HG03575 (cell line): ENCODE results near the gene SLC22A1.
"Not testable (repeated sequence)": the region's sequence is repeated elsewhere in the genome, so short reads cannot be mapped to it uniquely, and the experiment has no call there.

ENCODE experiments used
- ATAC-seq: cut with Tn5 transposase; IDR thresholded peaks from one replicate; pipeline ENCODE4 v1.9.1; 2021; ENCODE audit not compliant: unreplicated experiment, insufficient number of reproducible peaks, low FRiP score; ENCODE audit errors: extremely low read depth

Gene SLC22A1

DNA sequence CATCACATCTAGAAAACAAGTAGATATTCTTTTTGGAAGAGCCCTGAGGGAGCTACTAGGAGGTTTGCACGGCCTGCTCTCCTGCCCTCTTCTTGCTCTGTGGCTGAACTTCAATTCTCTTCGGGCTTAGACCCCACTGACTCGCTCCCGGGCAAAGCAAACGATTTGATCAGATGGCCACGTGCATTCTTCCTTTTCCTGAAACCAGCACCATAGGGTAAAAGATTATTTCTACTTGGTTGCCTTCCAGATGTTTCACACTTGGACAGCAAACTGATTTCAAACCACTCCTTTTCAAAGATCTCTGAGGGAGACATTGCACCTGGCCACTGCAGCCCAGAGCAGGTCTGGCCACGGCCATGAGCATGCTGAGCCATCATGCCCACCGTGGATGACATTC, at the start of gene SLC22A1:
SLC22A1 (plus strand) TSS at position 258 of the 400 bp plus-strand sequence; CDS start at position 379, 121 bp downstream.
- no peak for ATAC-seq

DNA sequence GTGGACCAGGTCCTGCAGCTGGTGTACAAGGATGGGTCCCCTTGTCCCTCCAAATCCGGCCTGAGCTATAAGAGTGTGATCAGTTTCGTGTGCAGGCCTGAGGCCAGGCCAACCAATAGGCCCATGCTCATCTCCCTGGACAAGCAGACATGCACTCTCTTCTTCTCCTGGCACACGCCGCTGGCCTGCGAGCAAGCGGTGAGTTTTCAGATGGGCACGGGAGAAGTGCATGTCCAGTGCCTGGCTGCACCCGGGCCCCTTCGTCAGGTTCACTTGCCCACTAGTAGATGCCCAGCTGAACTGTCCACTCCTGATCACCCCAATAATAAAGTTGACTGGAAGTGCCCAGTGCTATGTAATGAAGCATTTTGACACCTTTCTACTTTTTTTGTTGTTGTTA, 48.3 kb upstream of the SLC22A1 start:
- no peak for ATAC-seq

DNA sequence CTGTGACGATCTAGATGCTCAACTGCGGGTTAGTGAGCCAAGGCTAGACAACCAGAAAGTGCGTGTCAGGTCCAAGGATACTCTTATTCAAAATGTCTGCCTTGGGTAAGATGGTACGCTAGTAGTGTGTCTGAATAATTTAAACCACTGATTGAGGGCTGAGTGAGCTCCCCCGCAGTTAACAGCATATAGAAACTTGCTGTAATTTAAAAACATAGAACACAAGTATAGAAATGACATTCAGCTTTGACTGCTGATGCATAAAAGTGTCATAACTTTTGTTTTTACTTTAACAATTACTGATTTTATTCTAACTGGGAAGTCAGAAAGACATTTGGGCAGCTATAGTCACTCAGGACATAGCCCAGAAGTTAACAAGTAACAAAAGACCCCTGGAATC, 45.6 kb upstream of the SLC22A1 start:
- no peak for ATAC-seq

DNA sequence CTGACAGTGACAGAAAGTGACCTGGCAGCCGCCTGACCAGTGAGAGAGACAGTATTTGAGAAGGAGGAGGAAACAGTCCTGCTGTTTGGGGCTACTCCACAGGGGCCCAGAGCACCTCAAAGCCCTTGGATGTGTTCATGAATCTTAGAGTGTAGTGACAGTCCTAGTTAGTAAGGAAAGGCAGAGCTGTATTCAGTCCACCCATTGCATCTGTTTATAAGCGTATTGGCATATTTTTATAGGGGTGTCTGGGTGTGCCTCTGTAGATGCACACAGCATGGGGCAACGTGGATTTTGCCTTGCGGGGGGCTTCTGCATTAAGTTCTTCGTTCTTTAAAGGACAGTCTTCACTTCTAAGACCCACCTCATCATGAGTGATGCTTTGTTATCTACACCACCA, 44.6 kb upstream of the SLC22A1 start:
- ATAC-seq: no peak

DNA sequence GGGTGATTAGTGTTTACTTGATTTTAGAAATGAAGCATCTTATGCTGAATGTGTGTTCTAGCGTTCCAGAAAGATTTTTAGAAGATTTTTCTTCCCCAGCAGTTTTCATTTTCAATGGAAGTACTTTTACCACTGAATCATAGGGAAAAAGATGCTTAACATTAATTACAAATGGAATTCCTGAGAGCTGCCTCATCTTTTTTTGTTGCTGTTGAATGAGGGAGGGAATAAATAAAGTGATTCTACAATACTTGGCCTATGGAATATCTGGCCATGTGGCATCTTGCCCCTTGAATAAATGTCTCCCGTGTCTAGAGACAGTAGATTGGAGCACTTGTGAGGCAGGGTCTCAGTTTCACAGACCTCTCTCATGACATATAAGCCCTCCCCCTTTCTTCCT, 44.1 kb upstream of the SLC22A1 start:
- no peak for ATAC-seq

DNA sequence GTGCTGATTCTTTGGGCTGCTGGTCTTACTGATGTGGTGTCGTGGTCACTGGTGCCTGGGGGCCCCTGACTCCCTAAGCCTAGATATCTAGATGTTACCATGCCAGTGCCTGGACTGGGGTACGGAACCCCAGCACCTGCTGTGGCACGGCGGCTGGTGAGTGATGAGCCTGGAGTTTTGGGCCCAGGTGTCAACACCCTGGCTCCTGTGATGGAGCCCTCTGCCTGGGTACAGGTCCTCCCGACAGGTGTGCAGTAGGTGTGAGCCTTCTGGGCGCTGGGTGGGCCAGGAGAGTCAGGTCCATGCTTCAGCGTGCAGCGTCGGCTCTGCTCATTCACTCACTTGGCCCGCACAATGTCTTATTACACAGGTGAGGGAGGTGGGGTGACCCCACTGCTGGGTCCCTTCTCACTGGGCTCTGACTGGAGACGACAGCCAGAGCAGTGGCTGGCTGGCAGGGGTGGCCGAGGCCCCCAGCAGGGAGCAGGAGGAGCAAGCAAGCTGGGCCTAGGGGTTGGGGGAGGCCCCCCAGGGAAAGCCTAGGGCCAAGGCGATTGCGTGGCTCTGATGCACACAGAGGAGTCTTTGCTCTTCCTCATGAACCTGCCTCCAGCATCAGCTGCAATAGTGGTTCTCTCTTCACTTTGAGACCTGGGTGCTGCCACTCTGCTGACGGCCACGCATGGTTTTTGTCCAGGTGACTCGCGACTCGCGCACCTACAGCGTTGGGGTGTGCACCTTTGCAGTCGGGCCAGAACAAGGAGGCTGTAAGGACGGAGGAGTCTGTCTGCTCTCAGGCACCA, 42.5 kb upstream of the SLC22A1 start:
- no peak for ATAC-seq

DNA sequence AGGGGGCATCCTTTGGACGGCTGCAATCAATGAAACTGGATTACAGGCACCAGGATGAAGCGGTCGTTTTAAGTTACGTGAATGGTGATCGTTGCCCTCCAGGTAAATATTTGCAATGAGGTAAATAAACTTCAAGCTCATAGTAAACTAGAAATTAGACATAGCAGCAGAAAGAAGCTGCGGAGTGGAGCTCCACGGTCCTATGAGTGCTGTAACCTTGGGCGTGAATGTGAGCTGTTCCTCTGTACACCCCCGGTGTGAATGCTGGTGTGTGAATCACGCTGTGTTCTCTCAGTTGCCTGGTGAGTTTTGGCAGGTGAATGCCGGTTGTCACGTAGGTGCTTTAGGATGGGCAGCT, 42.0 kb upstream of the SLC22A1 start:
- no peak for ATAC-seq

DNA sequence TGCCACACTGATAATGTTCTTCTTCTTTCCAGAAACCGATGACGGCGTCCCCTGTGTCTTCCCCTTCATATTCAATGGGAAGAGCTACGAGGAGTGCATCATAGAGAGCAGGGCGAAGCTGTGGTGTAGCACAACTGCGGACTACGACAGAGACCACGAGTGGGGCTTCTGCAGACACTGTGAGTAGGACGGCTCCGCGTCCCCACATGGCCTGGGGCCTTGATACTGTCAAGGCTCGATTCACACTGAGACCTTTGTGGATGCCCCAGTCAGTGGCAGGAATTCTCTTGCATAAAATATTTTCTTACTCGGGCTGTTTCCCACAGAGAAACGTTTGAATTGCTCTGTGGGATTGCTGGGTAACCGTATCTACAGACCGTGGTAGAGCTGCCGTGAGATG, 41.5 kb upstream of the SLC22A1 start:
- no peak for ATAC-seq

DNA sequence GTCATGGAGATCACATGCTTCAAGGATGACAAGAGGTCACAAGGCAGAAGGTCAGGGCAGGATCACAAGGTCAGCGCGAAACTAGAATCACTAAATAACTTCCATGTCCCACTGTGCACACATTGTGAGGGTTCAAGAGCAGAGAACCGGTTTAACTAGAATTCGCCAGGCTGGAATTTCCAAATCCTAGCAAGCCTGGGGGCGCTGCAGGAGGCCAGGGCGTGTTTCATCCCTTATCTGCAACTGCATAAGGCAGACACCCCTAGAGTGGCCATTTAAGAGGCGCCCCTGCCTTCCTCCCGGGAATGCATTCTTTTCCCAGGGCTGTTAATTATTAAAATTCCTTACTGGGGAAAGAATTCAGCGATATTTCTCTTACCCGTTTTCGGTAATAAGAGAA, 40.2 kb upstream of the SLC22A1 start:
- no peak for ATAC-seq

DNA sequence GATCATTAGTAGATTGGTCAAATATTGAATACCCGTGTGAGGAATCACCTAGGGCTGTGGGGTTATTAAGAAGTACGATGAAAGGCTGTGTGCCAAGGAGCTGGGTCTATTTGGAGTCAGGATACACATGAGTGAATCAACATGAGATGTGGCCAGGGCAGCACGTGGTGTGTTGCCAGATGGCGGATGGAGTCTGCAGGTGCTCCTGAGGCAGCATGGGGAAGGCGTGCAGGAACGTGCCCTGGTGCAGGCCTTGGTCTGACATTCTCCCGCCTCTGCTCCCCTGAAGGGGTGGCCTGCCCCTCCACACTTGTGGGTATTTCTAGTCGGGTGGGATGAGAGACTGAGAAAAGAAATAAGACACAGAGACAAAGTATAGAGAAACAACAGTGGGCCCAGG, 39.0 kb upstream of the SLC22A1 start:
- ATAC-seq: no peak

DNA sequence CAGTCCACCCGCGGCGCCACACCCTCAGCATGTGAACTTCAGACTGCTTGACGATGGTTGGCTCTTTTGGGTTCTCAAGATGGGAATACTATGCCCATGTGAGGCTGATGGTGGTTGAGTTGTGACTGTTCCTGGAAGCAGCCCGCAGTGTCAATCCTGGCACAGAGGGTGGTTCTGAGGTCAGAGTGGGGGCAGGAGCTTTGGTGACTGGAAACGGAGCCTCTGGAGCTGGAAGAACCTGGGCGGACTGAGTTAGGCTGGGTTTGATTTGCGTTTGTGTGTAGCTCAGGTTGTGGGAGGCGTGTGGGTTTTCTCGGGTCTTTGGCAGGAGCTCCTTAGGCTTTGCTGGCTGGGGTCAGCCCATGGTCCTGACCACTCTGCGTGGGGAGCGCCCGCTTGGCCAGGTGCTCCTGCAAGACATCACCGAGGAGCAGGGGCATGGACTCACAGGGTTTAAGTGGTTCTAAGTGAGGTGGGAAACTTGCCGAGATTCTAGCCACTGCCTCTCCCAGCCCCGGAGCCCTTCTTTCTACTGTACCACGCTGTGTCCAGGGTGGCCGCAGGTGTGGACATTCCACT, 37.3 kb upstream of the SLC22A1 start:
- ATAC-seq: no peak

DNA sequence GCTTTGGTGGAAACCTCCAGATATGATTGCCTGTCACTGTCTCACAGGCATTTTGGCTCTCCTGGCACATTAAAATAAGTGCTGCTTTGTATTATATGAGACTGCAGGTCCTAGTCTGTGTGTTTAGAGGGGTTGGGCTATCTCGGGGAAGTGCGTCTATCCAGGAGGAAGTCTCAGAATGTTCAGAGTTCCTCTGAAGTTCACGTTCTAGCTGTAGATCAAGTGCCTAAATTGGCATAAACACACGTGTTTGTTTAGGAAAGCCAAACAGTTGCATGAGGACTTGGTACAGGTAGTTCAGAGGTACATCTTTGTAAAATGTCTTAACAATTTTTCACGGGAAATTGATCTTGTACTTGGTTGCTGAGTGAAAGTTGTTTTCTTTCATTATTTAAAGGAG, 36.4 kb upstream of the SLC22A1 start:
- no peak for ATAC-seq

DNA sequence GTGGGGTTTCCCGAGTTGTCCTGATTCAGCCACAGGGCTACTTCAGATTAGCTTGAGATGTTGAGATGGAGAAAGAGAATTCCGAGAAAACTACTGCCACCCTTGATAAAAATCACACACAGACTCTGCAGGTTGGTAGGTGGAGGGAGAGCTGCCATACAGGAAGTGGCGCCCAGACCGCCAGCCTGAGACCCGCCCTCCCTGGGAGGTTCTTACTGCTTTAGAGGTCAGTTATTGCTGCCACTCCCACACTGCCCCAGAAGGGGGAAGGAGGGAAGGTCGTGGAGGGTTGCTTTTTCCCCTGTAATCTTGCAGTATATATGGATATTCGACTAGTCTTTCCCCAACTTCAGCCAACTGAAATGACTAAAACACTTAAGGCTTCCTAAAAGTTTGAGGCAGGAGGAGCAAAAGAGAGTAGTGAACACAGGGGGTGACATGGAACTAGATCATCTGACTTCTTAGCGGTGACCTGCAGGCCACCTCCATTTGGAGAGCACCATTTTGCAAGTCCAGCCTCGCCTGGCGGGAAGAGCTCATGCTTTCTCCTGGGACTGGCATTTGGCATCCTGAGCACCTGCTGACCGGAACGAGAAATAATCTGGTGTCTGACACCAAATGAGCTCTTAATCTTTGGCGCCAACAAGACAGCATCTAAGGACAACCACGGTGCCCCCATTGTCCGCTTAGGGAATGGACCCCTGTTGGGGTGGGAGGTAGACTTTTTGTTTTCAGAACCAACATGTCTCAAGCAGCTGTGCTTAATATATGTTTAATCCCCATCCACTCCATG, 35.7 kb upstream of the SLC22A1 start:
- no peak for ATAC-seq

DNA sequence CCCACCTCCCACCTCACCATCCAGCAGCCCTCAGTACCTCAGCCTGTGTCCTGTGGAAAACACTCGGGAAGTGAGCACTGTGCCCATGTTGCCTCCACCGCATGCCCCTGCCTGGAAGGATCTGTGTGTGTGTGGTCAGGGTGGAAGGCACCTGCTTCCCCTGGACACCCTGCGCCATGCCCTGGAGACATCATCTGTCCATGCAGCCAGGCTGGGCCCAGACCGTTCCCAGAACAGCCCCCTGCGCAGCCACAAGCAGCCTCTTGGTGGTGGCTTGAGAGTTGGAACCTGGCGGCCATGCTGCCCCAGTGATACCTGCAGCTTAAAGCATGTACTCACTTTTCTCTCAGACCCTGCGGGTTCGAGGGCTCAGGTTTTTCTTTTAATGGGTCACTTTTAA, 34.9 kb upstream of the SLC22A1 start:
- ATAC-seq: no peak

DNA sequence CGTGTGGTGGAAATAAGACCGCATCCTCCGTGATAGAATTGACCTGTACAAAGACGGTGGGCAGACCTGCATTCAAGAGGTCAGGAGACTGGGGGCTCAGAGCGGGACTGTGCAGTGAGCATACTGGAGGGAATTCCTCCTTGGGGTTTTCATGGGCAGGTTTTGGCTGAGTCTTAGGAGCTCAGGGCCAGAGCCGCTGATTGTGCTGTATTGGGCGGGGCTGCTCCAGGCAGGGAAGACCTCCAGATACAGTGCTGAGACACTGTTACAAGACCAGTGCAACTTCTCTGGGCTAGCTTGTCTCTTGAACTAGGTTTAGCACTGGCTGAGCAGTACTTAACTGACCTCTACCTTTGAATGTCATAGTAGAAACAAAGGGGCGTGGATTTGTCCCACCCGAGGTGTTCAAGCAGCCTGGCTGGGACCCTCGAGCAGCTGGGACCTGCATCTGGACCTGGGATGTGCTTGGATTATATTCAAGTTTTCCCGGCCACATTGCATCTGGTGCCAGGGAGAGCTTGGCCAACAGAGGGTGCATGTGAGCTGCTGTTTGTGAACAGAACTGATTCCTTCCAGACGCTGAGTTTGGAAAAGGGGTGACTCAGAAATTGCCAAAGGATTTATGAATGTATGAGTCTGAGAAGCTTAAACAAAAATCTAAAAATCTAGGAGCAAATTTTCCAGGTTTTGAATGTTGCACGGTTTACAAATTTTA, 33.4 kb upstream of the SLC22A1 start:
- no peak for ATAC-seq

DNA sequence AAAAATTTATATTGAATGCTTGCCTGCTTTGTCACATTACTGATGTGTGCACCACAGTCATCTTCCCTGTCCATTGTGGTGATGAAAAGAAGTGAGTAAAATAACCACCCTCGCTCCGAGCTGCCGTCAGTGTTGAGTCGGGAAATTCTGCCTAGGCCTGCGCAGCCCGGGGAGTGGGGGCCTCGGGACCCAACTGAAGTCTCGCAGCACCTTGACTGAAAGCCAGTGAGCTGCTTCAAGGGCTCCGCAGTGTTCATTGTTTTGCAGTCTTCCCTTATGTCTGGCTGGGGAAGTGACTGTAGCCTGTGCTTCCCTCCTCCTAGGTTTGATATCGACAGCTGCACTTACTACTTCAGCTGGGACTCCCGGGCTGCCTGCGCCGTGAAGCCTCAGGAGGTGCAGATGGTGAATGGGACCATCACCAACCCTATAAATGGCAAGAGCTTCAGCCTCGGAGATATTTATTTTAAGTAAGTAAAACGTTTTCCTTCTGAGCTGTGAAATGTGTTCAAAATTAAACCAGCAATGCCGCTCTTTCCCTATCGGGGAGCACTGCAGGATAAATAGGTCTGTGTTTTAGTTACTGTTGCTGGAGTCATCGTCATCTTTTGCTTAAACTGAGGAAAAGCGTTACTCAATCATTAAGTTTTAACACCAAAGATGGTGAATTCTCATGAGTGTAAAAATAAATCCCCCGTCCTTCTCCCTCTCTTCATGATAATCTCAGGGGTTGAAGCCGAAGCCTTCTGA, 32.7 kb upstream of the SLC22A1 start:
- no peak for ATAC-seq

DNA sequence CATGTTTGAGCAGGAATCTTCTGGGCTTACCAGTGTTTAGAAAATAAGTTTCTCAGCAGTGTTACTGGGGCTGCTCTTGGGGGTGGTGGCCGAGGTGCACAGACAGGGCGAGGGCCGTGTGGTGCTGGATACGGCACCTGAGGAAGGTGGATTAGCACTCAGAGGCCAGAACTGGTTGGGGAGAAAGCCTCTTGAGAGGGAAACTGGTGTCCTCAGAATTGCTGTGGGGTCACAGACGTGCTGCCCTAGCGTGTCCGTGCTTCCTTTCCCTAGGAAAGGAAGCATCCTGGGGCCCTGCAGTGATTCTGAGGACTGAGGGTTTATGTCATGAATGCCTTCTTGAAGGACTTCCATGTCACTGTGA, 32.1 kb upstream of the SLC22A1 start:
- ATAC-seq: no peak

DNA sequence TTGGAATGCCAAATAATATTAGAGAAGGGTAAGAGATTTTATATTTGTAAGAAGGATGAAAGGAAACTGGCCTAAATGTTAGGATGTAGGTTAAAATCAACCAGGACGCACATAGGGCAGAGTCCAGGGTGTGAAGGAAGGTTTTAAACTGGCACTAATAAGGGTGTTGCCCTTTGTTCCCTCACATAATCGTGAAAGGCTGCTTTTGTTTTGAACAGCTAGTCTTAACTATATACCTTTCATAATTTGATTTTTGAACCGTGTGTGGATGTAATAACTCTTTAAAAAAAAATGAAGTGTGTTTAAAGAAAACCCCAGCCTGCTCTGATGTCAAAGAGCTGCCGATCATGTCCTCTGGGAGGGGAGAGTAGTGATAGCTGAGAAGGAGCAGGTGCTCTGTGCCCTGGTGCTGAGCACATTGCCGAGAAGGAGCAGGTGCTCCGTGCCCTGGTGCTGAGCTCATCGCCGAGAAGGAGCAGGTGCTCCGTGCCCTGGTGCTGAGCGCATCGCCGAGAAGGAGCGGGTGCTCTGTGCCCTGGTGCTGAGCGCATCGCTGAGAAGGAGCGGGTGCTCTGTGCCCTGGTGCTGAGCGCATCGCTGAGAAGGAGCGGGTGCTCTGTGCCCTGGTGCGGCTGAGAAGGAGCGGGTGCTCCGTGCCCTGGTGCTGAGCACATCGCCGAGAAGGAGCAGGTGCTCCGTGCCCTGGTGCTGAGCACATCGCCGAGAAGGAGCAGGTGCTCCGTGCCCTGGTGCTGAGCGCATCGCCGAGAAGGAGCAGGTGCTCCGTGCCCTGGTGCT, 31.0 kb upstream of the SLC22A1 start:
- not testable (repeated sequence) for ATAC-seq
